ENCODE data around the gene TPRN. TPM values are rescaled to one million over a fixed set of nuclear protein-coding genes. Genes with fewer than 3 reads are reported as not detected.

The TPRN gene
- total and polyA plus RNA-seq, 2 donors (not counting 3 experiments of a cell fraction or from before 2014, with no cell fraction given), result 4.3 to 12.4 TPM

DNA sequence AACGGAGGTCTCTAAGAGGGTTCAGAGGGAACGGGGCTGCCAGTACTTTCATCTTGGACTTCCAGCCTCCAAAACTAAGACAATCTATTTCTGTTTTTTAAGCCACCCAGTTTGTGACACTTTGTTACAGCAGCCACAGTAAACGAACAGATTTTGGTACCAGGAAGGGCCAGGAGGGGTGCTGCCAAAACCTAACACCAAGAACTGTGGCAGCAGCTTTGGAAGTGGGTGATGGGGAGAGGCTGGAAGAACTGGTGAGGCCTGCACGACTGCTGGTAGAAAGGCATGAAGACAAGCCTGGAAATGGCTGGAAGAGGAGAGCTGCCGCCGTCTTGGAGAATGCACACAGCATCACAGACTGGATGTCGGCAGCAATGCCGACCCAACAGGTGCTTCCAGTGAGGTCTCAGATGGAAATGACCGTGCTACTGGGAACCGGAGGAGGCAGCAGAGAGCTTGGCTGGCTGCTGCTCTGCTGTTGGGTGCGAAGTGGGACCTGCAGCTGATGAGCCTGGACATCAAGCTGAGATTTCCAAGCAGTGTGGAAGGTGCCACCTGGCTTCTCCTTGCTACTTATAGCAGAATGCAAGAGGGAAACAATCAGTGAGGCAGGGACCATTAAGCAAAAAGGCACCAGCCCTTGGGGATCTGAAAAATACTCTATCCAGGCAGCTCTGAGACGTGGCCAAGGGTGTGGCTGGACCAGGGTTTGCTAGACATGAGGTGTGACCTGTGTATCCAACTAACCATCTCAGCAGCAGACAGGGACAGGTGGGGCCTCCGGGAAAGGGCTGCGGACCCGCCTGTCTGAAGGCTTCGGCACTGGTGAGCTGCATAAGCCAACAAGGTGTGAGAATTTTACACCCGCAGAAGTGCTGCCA is 24.0 kb downstream of the TPRN start:
- H3K9me1 ChIP-seq (replicated peaks; ENCODE audit: control insufficient read depth, extremely low read depth, insufficient read depth, low read length), result no peaks in the 10 kb centered on the region
- peaks cover 0 to 24% of the 10 kb centered on the region in 2 experiments for H3K36me3 ChIP-seq (ENCODE audit: control insufficient read depth in 2 of 2, extremely low read depth in 1 of 2, insufficient read depth in 2 of 2, low read length in 2 of 2)
- H3K4me1 ChIP-seq (ENCODE audit: control insufficient read depth, extremely low read depth, insufficient read depth, low read length), result peaks cover 6% of the 10 kb centered on the region
- DNase-seq (ENCODE audit: low read depth, low spot score) (peak; percentile 20), FAIRE-seq (peak; percentile 74)
- H3K9me3 ChIP-seq (replicated peaks; ENCODE audit: control insufficient read depth, insufficient read depth, low read length), result no peaks in the 10 kb centered on the region
- H3K4me2 ChIP-seq (ENCODE audit: insufficient read depth, low read length), result no peak overlapping the region
- H4K20me1 ChIP-seq (replicated peaks; ENCODE audit: control insufficient read depth, extremely low read depth, insufficient read depth, low read length), result no peaks in the 10 kb centered on the region
- dilution Hi-C loops (cut with MboI; ENCODE audit: extremely low pct_ligation_motif_present, low sequenced_read_pairs), result no loop called here
- ChIA-PET POLR2A (no interaction called here), CTCF (interaction anchor here (0.6 to 3.6 kb wide), 21 partner anchors 9 to 130 kb away, joined by 3 to 26 read pairs (median 5); partner anchors contain the start of genes ANAPC2, CYSRT1, RNF224 and SSNA1)
- H3K27me3 ChIP-seq (ENCODE audit: control insufficient read depth in 2 of 2, insufficient read depth in 2 of 2, low read length in 2 of 2), result no peaks in the 10 kb centered on the region
- no TSS peak for BruUV-seq (replicated peaks)
- H3K27ac ChIP-seq (ENCODE audit: insufficient read depth, low read depth, low read length), result no peak overlapping the region
- H3K79me2 ChIP-seq (ENCODE audit: control insufficient read depth, insufficient read depth, low read length), result no peaks in the 10 kb centered on the region
- no peak overlapping the region for H3K4me3 ChIP-seq (replicated peaks in 1 of 3; ENCODE audit: insufficient read depth in 1 of 3, low read depth in 1 of 3, low read length in 3 of 3)
- H3K9ac ChIP-seq (replicated peaks; ENCODE audit: extremely low read depth, insufficient read depth, low read length), result no peak overlapping the region
- TF ChIP-seq JUN (IDR thresholded peaks at IDR 0.05; ENCODE audit: borderline replicate concordance, insufficient read depth, insufficient read length, low read depth) (no peak), CTCF (IDR thresholded peaks at IDR 0.05; ENCODE audit: extremely low read depth in 1 of 2, insufficient read depth in 1 of 2, low read depth in 1 of 2, low read length in 2 of 2) (peak; percentile 48 to 66)
- intact Hi-C loops (cut with micrococcal nuclease), result loop anchor here (2.0 to 5.0 kb wide), 2 partner anchors 50 to 59 kb away; partner anchors contain the start of gene RNF224
- H2AFZ ChIP-seq (ENCODE audit: low read depth, low read length), result no peak overlapping the region
